BE2C (cell line): Measurements from ENCODE around the gene NCR2.

ENCODE experiments used
- DNase-seq: peaks from one replicate; pipeline ENCODE4 v3.0.0-alpha.2; 2020
- H3K27me3 ChIP-seq: fragments of 250-450 bp; sonication (Bioruptor Pico); 2 replicates; pipeline ENCODE4 v1.5.1; 2020; ENCODE audit warnings: mild to moderate bottlenecking
- H3K36me3 ChIP-seq: fragments of 250-450 bp; sonication (Bioruptor Pico); 2 replicates; pipeline ENCODE4 v1.5.1; 2020; ENCODE audit warnings: mild to moderate bottlenecking
- H3K4me1 ChIP-seq: fragments of 250-450 bp; sonication (Bioruptor Pico); 2 replicates; pipeline ENCODE4 v1.5.1; 2020
- H3K4me3 ChIP-seq: 2 replicates; pipeline ENCODE4 v1.5.1; 2011; ENCODE audit warnings: low read depth, low read length
- H3K9me3 ChIP-seq: fragments of 250-450 bp; sonication (Bioruptor Pico); 2 replicates; pipeline ENCODE4 v1.5.1; 2020
- CTCF ChIP-seq: IDR thresholded peaks from 2 replicates; pipeline ENCODE4 v1.5.1; 2012; ENCODE audit warnings: mild to moderate bottlenecking, low read depth, low read length

NCR2 gene

GRCh38 chr6:41325446-41326066, 9.9 kb upstream of the NCR2 start:
- Histone ChIP-seq H3K4me3 (no peak overlapping the region), H3K27me3 (peaks cover 56% of the 10 kb centered on the region), H3K36me3 (no peaks in the 10 kb centered on the region), H3K4me1 (no peaks in the 10 kb centered on the region), H3K9me3 (no peaks in the 10 kb centered on the region)
- DNase-seq, result no peak
- no peak for TF ChIP-seq CTCF

DNA sequence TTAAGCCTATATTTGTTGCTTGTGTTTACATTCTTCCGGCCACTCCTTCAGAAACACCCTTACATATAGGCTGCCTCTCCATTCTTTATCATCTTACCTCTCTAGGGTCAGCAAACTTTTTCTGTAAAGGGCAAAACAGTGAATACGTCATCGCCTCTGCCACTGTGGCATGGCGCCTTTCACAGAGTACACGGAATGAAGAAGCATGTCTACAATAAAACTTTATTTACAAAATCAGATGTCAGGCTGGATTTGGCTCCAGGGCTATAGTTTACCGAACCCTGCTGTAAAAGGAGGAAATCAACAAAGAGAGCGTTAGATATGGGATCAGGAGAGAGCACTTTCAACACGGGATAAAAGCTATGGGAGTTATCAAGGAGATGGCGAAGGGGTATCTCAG, 9.3 kb upstream of the NCR2 start:
- Histone ChIP-seq H3K36me3 (no peaks in the 10 kb centered on the region), H3K27me3 (peaks cover 56% of the 10 kb centered on the region), H3K4me3 (no peak overlapping the region), H3K4me1 (no peaks in the 10 kb centered on the region), H3K9me3 (no peaks in the 10 kb centered on the region)
- no peak for DNase-seq
- no peak for TF ChIP-seq CTCF

GRCh38 chr6:41327177-41327576, 8.2 kb upstream of the NCR2 start:
- H3K27me3 ChIP-seq, result peaks cover 56% of the 10 kb centered on the region
- H3K36me3 ChIP-seq, result no peaks in the 10 kb centered on the region
- TF ChIP-seq CTCF, result no peak
- no peak overlapping the region for H3K4me3 ChIP-seq
- H3K9me3 ChIP-seq, result no peaks in the 10 kb centered on the region
- DNase-seq, result no peak
- no peaks in the 10 kb centered on the region for H3K4me1 ChIP-seq

GRCh38 chr6:41331401-41332150, 3.8 kb upstream of the NCR2 start:
- H3K9me3 ChIP-seq, result no peaks in the 10 kb centered on the region
- no peaks in the 10 kb centered on the region for H3K4me1 ChIP-seq
- no peak for DNase-seq
- no peak for TF ChIP-seq CTCF
- H3K27me3 ChIP-seq, result peaks cover 25% of the 10 kb centered on the region
- no peaks in the 10 kb centered on the region for H3K36me3 ChIP-seq
- H3K4me3 ChIP-seq, result no peak overlapping the region

DNA sequence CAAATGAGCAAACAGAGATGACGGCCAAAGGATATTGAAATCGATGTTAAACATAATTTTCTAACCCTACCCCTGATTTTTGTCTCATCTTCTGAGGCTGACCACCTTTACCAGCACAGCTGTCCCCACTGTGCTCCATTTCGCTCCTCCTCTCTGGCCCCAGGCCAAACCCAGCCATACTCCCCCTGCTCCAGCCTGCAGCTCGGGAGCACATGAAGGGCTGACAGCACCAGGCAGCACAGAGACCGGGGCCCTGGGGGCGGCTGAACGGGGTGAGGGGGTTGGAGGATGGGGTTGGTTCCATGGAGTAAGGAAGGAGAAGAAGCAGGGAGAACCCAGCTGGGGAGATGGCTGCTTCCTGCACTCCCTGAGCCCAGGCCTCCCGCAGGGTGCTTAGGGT, 3.2 kb upstream of the NCR2 start:
- Histone ChIP-seq H3K4me1 (no peaks in the 10 kb centered on the region), H3K36me3 (no peaks in the 10 kb centered on the region), H3K4me3 (no peak overlapping the region), H3K9me3 (no peaks in the 10 kb centered on the region), H3K27me3 (peaks cover 19% of the 10 kb centered on the region)
- DNase-seq, result no peak
- no peak for TF ChIP-seq CTCF
